ENCODE results near the gene SCNN1G. TPM values are rescaled to one million over a fixed set of nuclear protein-coding genes. Genes with fewer than 3 reads are reported as not detected.

SCNN1G gene
- total and polyA plus RNA-seq, 9 of the 15 experiments (the other 6 are each of a cell fraction or from before 2014, with no cell fraction given) = not detected

DNA sequence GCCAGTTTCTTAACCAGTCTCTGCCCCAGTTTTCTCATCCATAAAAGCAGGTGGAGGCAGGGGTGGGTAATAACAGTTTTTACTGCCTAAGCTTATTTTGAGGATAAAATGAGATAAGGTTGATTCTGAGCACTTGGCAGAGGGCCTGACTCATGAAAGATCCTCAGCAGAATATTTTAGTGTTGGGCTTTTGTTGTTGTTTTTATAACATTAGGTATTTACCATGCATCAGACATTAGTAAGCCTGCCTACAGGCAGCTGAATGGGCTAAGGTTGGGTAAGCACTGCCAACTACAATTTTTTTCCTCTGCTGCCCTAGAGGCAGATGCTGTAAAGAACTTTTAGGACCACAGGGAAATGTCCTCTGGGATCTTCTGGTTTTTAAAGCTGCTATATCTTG, 43.1 kb downstream of the SCNN1G start:
- no peak overlapping the region for H3K4me3 ChIP-seq
- in situ Hi-C loops (cut with MboI) (no loop called here), intact Hi-C loops (cut with micrococcal nuclease) (no loop called here)
- DNase-seq (ENCODE audit: extremely low read depth in 1 of 4, low spot score in 3 of 4) = no peak
- H4K20me1 ChIP-seq (replicated peaks; ENCODE audit: control insufficient read depth, insufficient read depth, low read length) = no peaks in the 10 kb centered on the region
- H2AFZ ChIP-seq (ENCODE audit: low read depth, low read length) = no peak overlapping the region
- no peaks in the 10 kb centered on the region for H3K9me1 ChIP-seq (ENCODE audit: control insufficient read depth, insufficient read depth, low read length)
- no peaks in the 10 kb centered on the region for H3K9me3 ChIP-seq (replicated peaks; ENCODE audit: control insufficient read depth, insufficient read depth, low read depth, low read length)
- H3K79me2 ChIP-seq (ENCODE audit: control insufficient read depth, insufficient read depth, low read length) = no peaks in the 10 kb centered on the region
- no TSS peak for BruUV-seq (replicated peaks)
- ChIA-PET POLR2A (no interaction called here), CTCF (ENCODE audit: low intra/inter-chr PET ratio) (no interaction called here)
- no peak for ATAC-seq
- no peak overlapping the region for H3K9ac ChIP-seq (ENCODE audit: insufficient read depth in 1 of 2, low read depth in 2 of 2, low read length in 2 of 2)
- no peaks in the 10 kb centered on the region for H3K36me3 ChIP-seq (ENCODE audit: control insufficient read depth, insufficient read depth, low read length)
- no peaks in the 10 kb centered on the region; a peak in 1 of 5 replicates for H3K4me1 ChIP-seq (replicated peaks in 1 of 2; ENCODE audit: control insufficient read depth in 2 of 2, insufficient read depth in 2 of 2, low read length in 2 of 2)
- H3K4me2 ChIP-seq (ENCODE audit: insufficient read depth, low read length) = no peak overlapping the region
- H3K27me3 ChIP-seq (ENCODE audit: control insufficient read depth in 2 of 2, insufficient read depth in 2 of 2, low read length in 2 of 2) = peaks cover 12 to 31% of the 10 kb centered on the region in 2 experiments; a peak in 3 of 5 replicates
- H3K27ac ChIP-seq (ENCODE audit: extremely low read depth, low read depth, low read length) = no peak overlapping the region
- no peak for FAIRE-seq
- TF ChIP-seq SRSF1 (IDR thresholded peaks at IDR 0.05; ENCODE audit: low read depth, low read length) (no peak), ZNF24 (IDR thresholded peaks at IDR 0.05) (no peak), BACH1 (tag; IDR thresholded peaks at IDR 0.05) (no peak), NR3C1 (CRISPR knock-in tag; IDR thresholded peaks at IDR 0.05) (no peak), SMARCE1 (IDR thresholded peaks at IDR 0.05) (no peak), NRF1 (conservative IDR thresholded peaks at IDR 0.05 in 1 of 2, IDR thresholded peaks at IDR 0.05 in 1 of 2) (no peak), ATF1 (CRISPR knock-in tag; IDR thresholded peaks at IDR 0.05) (no peak), ATF1 (tag; IDR thresholded peaks at IDR 0.05) (no peak), CCAR2 (IDR thresholded peaks at IDR 0.05; ENCODE audit: low read depth, low read length) (no peak), ZNF3 (CRISPR knock-in tag; IDR thresholded peaks at IDR 0.05) (no peak), SREBF1 (IDR thresholded peaks at IDR 0.05; ENCODE audit: borderline replicate concordance, low read depth, low read length) (no peak), ZBTB12 (CRISPR knock-in tag; IDR thresholded peaks at IDR 0.05) (no peak), SREBF2 (CRISPR knock-in tag; IDR thresholded peaks at IDR 0.05) (no peak), NEUROD1 (IDR thresholded peaks at IDR 0.05; ENCODE audit: borderline replicate concordance, low read depth, low read length, partially characterized antibody) (no peak)
- TF ChIP-seq, protein P1, sequence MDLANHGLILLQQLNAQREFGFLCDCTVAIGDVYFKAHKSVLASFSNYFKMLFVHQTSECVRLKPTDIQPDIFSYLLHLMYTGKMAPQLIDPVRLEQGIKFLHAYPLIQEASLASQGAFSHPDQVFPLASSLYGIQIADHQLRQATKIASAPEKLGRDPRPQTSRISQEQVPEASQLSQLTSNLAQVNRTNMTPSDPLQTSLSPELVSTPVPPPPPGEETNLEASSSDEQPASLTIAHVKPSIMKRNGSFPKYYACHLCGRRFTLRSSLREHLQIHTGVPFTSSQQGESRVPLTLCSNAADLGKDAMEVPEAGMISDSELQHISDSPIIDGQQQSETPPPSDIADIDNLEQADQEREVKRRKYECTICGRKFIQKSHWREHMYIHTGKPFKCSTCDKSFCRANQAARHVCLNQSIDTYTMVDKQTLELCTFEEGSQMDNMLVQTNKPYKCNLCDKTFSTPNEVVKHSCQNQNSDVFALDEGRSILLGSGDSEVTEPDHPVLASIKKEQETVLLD (IDR thresholded peaks at IDR 0.05) = no peak
- TF ChIP-seq, protein P2, sequence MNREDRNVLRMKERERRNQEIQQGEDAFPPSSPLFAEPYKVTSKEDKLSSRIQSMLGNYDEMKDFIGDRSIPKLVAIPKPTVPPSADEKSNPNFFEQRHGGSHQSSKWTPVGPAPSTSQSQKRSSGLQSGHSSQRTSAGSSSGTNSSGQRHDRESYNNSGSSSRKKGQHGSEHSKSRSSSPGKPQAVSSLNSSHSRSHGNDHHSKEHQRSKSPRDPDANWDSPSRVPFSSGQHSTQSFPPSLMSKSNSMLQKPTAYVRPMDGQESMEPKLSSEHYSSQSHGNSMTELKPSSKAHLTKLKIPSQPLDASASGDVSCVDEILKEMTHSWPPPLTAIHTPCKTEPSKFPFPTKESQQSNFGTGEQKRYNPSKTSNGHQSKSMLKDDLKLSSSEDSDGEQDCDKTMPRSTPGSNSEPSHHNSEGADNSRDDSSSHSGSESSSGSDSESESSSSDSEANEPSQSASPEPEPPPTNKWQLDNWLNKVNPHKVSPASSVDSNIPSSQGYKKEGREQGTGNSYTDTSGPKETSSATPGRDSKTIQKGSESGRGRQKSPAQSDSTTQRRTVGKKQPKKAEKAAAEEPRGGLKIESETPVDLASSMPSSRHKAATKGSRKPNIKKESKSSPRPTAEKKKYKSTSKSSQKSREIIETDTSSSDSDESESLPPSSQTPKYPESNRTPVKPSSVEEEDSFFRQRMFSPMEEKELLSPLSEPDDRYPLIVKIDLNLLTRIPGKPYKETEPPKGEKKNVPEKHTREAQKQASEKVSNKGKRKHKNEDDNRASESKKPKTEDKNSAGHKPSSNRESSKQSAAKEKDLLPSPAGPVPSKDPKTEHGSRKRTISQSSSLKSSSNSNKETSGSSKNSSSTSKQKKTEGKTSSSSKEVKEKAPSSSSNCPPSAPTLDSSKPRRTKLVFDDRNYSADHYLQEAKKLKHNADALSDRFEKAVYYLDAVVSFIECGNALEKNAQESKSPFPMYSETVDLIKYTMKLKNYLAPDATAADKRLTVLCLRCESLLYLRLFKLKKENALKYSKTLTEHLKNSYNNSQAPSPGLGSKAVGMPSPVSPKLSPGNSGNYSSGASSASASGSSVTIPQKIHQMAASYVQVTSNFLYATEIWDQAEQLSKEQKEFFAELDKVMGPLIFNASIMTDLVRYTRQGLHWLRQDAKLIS (CRISPR knock-in tag; IDR thresholded peaks at IDR 0.05) = no peak
- TF ChIP-seq, protein P3, sequence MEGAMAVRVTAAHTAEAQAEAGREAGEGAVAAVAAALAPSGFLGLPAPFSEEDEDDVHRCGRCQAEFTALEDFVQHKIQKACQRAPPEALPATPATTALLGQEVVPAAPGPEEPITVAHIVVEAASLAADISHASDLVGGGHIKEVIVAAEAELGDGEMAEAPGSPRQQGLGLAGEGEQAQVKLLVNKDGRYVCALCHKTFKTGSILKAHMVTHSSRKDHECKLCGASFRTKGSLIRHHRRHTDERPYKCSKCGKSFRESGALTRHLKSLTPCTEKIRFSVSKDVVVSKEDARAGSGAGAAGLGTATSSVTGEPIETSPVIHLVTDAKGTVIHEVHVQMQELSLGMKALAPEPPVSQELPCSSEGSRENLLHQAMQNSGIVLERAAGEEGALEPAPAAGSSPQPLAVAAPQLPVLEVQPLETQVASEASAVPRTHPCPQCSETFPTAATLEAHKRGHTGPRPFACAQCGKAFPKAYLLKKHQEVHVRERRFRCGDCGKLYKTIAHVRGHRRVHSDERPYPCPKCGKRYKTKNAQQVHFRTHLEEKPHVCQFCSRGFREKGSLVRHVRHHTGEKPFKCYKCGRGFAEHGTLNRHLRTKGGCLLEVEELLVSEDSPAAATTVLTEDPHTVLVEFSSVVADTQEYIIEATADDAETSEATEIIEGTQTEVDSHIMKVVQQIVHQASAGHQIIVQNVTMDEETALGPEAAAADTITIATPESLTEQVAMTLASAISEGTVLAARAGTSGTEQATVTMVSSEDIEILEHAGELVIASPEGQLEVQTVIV (CRISPR knock-in tag; IDR thresholded peaks at IDR 0.05; ENCODE audit: borderline replicate concordance) = no peak
